ENCODE results near the gene FAM114A2. TPM values are rescaled to one million over a fixed set of nuclear protein-coding genes. Genes with fewer than 3 reads are reported as not detected.

Gene FAM114A2
- total RNA-seq, 2 donors from 2014 or later = 18.9 to 34.9 TPM

- H3K27me3 Mint-ChIP-seq = no peaks in the 10 kb centered on the region
- H3K27ac Mint-ChIP-seq = no peak overlapping the region
- no peaks in the 10 kb centered on the region for H3K4me1 Mint-ChIP-seq (ENCODE audit: low read depth in 2 of 2)
- DNase-seq (ENCODE audit: low spot score) (no peak), ATAC-seq (no peak)
- H3K36me3 Mint-ChIP-seq = peaks cover 11% of the 10 kb centered on the region
- no peaks in the 10 kb centered on the region for H3K9me3 Mint-ChIP-seq
- no peak overlapping the region for H3K4me3 Mint-ChIP-seq
Measured at GRCh38 chr5:153991168-153991567, 47.5 kb downstream of the FAM114A2 start.

GRCh38 chr5:153988510-153988909, 50.2 kb downstream of the FAM114A2 start:
- Mint-ChIP-seq H3K36me3 (no peaks in the 10 kb centered on the region), H3K27ac (no peak overlapping the region), H3K9me3 (no peaks in the 10 kb centered on the region), H3K4me1 (ENCODE audit: low read depth in 2 of 2) (no peaks in the 10 kb centered on the region), H3K4me3 (no peak overlapping the region), H3K27me3 (no peaks in the 10 kb centered on the region)
- DNase-seq (ENCODE audit: low spot score) (no peak), ATAC-seq (no peak)

- ATAC-seq (no peak), DNase-seq (ENCODE audit: low spot score) (no peak)
- Mint-ChIP-seq H3K27me3 (no peaks in the 10 kb centered on the region), H3K9me3 (no peaks in the 10 kb centered on the region), H3K4me3 (no peak overlapping the region), H3K27ac (no peak overlapping the region), H3K36me3 (no peaks in the 10 kb centered on the region), H3K4me1 (ENCODE audit: low read depth in 2 of 2) (no peaks in the 10 kb centered on the region)
Measured at GRCh38 chr5:153987301-153987700, 51.4 kb downstream of the FAM114A2 start.

- no peaks in the 10 kb centered on the region for H3K4me1 Mint-ChIP-seq (ENCODE audit: low read depth in 2 of 2)
- H3K27ac Mint-ChIP-seq = no peak overlapping the region
- H3K36me3 Mint-ChIP-seq = no peaks in the 10 kb centered on the region
- no peak for DNase-seq (ENCODE audit: low spot score)
- H3K4me3 Mint-ChIP-seq = no peak overlapping the region
- no peak for ATAC-seq
- H3K9me3 Mint-ChIP-seq = no peaks in the 10 kb centered on the region
- H3K27me3 Mint-ChIP-seq = no peaks in the 10 kb centered on the region
Measured at GRCh38 chr5:153985498-153985897, 53.2 kb downstream of the FAM114A2 start.

- Mint-ChIP-seq H3K27me3 (peaks cover 3 to 5% of the 10 kb centered on the region in 2 donors), H3K27ac (no peak overlapping the region), H3K4me3 (no peak overlapping the region), H3K4me1 (ENCODE audit: low read depth in 2 of 2) (no peaks in the 10 kb centered on the region), H3K9me3 (no peaks in the 10 kb centered on the region), H3K36me3 (no peaks in the 10 kb centered on the region)
- peak in 1 of 2 donors; percentile 26 for ATAC-seq
- DNase-seq (ENCODE audit: low spot score) = no peak
Measured at GRCh38 chr5:153983885-153984284, 54.8 kb downstream of the FAM114A2 start.

GRCh38 chr5:153981905-153982605, 56.7 kb downstream of the FAM114A2 start:
- Mint-ChIP-seq H3K4me3 (no peak overlapping the region), H3K9me3 (no peaks in the 10 kb centered on the region), H3K36me3 (no peaks in the 10 kb centered on the region), H3K4me1 (ENCODE audit: low read depth in 2 of 2) (no peaks in the 10 kb centered on the region), H3K27me3 (peaks cover 3 to 7% of the 10 kb centered on the region in 2 donors), H3K27ac (no peak overlapping the region)
- DNase-seq (ENCODE audit: low spot score) = no peak
- no peak for ATAC-seq

GRCh38 chr5:153979028-153979783, 59.5 kb downstream of the FAM114A2 start:
- no peak overlapping the region for H3K4me3 Mint-ChIP-seq
- H3K36me3 Mint-ChIP-seq = no peaks in the 10 kb centered on the region
- H3K9me3 Mint-ChIP-seq = no peaks in the 10 kb centered on the region

GRCh38 chr5:153974813-153975163, 63.9 kb downstream of the FAM114A2 start:
- Mint-ChIP-seq H3K9me3 (no peaks in the 10 kb centered on the region), H3K36me3 (no peaks in the 10 kb centered on the region), H3K27ac (peak overlapping the region in 1 of 2 donors; percentile 43), H3K4me3 (no peak overlapping the region), H3K27me3 (peaks cover 7 to 11% of the 10 kb centered on the region in 2 donors), H3K4me1 (ENCODE audit: low read depth in 2 of 2) (peaks cover 0 to 3% of the 10 kb centered on the region in 2 donors)
- ATAC-seq (no peak), DNase-seq (ENCODE audit: low spot score) (no peak)

More at GRCh38 chr5:153979028-153979783, 59.5 kb downstream of the FAM114A2 start:
- DNase-seq (ENCODE audit: low spot score) = no peak
- Mint-ChIP-seq H3K27ac (no peak overlapping the region), H3K27me3 (peaks cover 7 to 11% of the 10 kb centered on the region in 2 donors), H3K4me1 (ENCODE audit: low read depth in 2 of 2) (peaks cover 0 to 3% of the 10 kb centered on the region in 2 donors)
- ATAC-seq = no peak

- no peaks in the 10 kb centered on the region for H3K9me3 Mint-ChIP-seq
- H3K36me3 Mint-ChIP-seq = no peaks in the 10 kb centered on the region
- H3K27ac Mint-ChIP-seq = no peak overlapping the region
- DNase-seq (ENCODE audit: low spot score) (no peak), ATAC-seq (no peak)
- no peak overlapping the region for H3K4me3 Mint-ChIP-seq
- peaks cover 0 to 3% of the 10 kb centered on the region in 2 donors for H3K4me1 Mint-ChIP-seq (ENCODE audit: low read depth in 2 of 2)
- peaks cover 6 to 11% of the 10 kb centered on the region in 2 donors for H3K27me3 Mint-ChIP-seq
Measured at GRCh38 chr5:153974131-153974812, 64.4 kb downstream of the FAM114A2 start.

GRCh38 chr5:153972240-153972639, 66.5 kb downstream of the FAM114A2 start:
- H3K4me1 Mint-ChIP-seq (ENCODE audit: low read depth in 2 of 2) = peaks cover 0 to 3% of the 10 kb centered on the region in 2 donors
- no peaks in the 10 kb centered on the region for H3K36me3 Mint-ChIP-seq
- no peak for ATAC-seq
- DNase-seq (ENCODE audit: low spot score) = no peak
- no peak overlapping the region for H3K27ac Mint-ChIP-seq
- peaks cover 0 to 7% of the 10 kb centered on the region in 2 donors for H3K27me3 Mint-ChIP-seq
- H3K4me3 Mint-ChIP-seq = no peak overlapping the region
- H3K9me3 Mint-ChIP-seq = no peaks in the 10 kb centered on the region

- Mint-ChIP-seq H3K4me1 (ENCODE audit: low read depth in 2 of 2) (peaks cover 0 to 3% of the 10 kb centered on the region in 2 donors), H3K4me3 (no peak overlapping the region), H3K27me3 (peaks cover 0 to 7% of the 10 kb centered on the region in 2 donors), H3K27ac (no peak overlapping the region), H3K9me3 (no peaks in the 10 kb centered on the region), H3K36me3 (no peaks in the 10 kb centered on the region)
- DNase-seq (ENCODE audit: low spot score) (no peak), ATAC-seq (no peak)
Measured at GRCh38 chr5:153970496-153970895, 68.2 kb downstream of the FAM114A2 start.

GRCh38 chr5:153969563-153969895, 69.2 kb downstream of the FAM114A2 start:
- Mint-ChIP-seq H3K27ac (no peak overlapping the region), H3K4me3 (no peak overlapping the region), H3K36me3 (no peaks in the 10 kb centered on the region), H3K27me3 (peaks cover 0 to 3% of the 10 kb centered on the region in 2 donors), H3K9me3 (no peaks in the 10 kb centered on the region), H3K4me1 (ENCODE audit: low read depth in 2 of 2) (peaks cover 0 to 4% of the 10 kb centered on the region in 2 donors)
- no peak for ATAC-seq
- DNase-seq (ENCODE audit: low spot score) = no peak

- H3K4me1 Mint-ChIP-seq (ENCODE audit: low read depth in 2 of 2) = peaks cover 0 to 4% of the 10 kb centered on the region in 2 donors
- H3K36me3 Mint-ChIP-seq = no peaks in the 10 kb centered on the region
- no peak overlapping the region for H3K27ac Mint-ChIP-seq
- DNase-seq (ENCODE audit: low spot score) = no peak
- ATAC-seq = peak in 1 of 2 donors; percentile 12
- H3K9me3 Mint-ChIP-seq = no peaks in the 10 kb centered on the region
- H3K27me3 Mint-ChIP-seq = peaks cover 0 to 3% of the 10 kb centered on the region in 2 donors
- H3K4me3 Mint-ChIP-seq = no peak overlapping the region
Measured at GRCh38 chr5:153968761-153969562, 69.7 kb downstream of the FAM114A2 start.
